ELF-1 (cell line): ENCODE measurements around the gene RPLP2.

Source experiments
- DNase-seq: peaks from one replicate; pipeline ENCODE4 v3.0.0-alpha.2; 2016; ENCODE audit warnings: low read depth, low spot score

The RPLP2 gene

GRCh38 chr11:773830-774229 lies 35.9 kb upstream of the RPLP2 start:
- no peak for DNase-seq

DNA sequence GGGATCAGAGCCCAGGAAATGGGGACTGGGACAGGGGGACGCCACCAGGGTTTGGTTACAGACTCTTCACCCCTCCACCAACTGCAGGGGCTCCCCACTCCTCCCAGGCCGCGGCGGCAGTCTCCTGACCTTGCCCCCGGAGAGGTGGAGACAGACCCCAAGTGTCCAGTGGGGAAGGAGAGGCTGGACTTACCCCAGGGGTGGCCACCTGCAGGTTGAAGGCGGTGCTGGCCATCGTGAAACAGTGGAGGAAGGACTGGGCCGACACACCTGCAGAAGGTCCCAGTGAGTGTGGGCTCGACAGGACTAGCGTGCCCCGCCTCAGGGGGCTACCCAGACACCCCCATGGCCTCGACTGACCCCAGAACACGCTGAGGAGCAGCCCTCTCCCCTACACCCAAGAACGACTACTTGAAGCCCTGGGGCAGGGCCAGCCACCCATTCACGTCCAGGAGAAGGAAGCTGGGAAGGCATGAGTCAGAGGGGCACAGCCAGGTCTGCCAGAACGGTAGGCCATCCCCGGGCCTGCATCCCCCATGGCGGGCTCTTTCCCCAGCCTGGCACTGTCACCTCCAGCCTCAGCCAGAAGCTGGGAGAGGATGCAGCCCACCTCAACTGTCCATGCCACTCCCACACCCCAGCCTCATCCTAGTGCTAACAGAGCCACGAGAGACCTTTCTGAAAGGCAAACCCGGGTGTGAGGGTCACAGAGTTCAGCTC lies 34.7 kb upstream of the RPLP2 start:
- no peak for DNase-seq

DNA sequence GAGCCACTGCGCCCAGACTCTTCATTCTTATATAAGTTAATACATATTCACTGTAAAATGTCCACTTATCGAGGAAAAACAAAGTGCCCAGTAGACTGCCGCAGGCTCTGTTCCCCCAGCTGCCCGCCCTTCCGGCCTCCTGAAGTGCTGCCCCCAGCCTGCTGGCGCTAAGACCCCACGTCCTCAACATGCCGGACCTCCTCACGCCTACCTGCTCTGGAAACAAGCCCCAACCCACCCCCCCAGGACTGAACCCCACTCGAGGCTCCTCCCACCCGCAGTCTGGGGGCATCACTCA lies 33.6 kb upstream of the RPLP2 start:
- DNase-seq, result no peak

- DNase-seq, result peak; percentile 71
Observed at GRCh38 chr11:776561-777287, 33.0 kb upstream of the RPLP2 start.

- peak; percentile 88 for DNase-seq
Observed at GRCh38 chr11:777288-778255, 32.2 kb upstream of the RPLP2 start, which contains the start of gene GATD1. Gene GATD1, minus strand, starts transcription at chr11:777487. Its CDS starts 25 bp downstream, at chr11:777462.

- DNase-seq, result no peak
Observed at GRCh38 chr11:778976-779954, 30.5 kb upstream of the RPLP2 start.

DNA sequence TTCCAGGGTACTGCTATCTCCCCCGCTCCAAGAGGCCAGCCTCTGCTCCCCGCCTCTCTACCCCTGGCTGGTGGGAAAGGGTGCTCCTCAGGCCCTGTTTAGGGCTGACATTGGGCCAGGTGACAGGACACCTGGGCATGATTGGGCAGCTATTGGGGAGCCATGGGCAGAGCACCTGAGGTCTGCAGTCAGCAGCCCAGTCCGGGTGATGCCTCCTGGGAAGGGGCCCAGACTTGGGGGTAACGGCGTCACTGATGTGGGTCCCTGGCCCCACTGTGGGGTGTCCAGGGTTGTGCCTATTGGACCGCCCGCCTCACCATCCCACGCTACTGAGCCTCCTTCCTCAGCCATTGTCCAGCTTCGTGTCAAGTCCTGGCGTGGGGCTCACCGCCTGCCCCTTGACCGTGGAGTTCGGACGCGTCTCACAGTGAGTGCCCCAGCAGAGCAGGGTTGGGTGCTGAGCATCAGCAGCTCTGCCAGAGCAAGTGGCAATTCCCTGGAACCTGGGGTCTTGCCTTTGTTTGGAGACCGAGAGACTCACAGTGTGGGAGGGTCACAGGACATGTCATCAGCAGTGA lies 29.7 kb upstream of the RPLP2 start:
- no peak for DNase-seq

DNA sequence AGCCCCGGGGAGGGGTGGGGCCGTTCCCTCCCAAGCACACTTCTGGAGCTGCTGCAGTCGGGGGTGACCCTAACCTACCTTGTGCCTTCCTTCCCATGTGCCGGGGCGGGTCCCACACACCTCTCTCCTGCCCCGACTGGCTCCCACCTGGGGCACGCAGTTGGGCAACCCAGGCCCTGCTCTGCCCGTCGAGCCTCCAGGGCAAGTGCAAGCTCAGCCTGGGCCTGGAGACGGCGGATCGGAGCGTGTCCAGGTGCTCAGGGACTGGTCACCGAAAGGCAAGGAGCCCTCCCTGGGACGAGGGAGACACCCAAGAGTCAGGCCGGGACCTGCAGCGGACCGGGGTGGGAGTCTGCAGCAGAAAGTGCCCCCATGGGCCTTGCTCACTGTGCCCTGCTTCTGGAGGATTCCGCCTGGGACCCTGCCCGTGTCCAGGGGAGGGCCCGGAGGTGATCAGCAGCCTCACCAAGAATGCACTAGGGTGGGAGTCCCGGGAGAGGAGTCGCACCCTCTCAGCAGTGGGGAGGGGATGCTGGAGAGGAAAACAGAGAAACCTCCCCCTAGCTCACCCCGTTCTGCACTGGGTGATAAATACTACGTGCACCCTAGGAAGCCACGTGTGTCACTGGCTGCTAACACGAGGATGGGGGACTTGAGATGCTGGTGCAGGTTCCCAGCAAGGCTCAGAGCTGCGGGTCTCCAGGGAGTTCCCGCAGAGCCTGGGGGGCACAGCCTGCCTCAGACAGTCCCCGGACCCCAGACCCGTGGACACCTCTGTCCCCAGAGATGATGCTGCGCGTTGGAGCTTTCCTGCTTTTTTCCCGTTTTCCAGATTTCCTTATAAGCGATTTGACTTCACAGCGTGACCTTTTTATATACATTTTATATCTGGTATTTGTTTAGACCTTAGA lies 27.2 kb upstream of the RPLP2 start:
- no peak for DNase-seq

DNA sequence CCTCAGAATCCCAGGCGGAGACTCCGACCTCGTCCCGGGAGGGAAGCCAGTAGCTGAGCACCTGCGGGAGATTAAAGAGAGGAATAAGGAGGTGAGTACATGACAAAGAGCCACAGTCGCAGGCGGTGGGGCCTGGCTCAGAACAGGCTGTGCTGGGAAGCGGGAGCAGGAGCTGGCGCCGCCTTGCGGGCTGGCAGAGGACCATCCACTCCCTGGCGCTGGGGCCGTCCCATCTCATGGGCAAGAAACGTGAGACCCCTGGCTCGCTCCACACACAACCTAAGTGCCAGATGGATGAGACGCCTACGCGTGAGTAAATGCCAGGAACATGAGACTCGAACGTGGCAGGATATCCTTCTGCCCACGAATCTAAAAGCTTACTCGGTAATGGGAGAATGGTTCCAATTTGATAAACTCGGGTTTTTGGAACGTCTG lies 26.2 kb upstream of the RPLP2 start:
- DNase-seq, result peak; percentile 96

- no peak for DNase-seq
Observed at GRCh38 chr11:786235-787083, 23.3 kb upstream of the RPLP2 start.

GRCh38 chr11:787084-787675 lies 22.6 kb upstream of the RPLP2 start:
- no peak for DNase-seq

DNA sequence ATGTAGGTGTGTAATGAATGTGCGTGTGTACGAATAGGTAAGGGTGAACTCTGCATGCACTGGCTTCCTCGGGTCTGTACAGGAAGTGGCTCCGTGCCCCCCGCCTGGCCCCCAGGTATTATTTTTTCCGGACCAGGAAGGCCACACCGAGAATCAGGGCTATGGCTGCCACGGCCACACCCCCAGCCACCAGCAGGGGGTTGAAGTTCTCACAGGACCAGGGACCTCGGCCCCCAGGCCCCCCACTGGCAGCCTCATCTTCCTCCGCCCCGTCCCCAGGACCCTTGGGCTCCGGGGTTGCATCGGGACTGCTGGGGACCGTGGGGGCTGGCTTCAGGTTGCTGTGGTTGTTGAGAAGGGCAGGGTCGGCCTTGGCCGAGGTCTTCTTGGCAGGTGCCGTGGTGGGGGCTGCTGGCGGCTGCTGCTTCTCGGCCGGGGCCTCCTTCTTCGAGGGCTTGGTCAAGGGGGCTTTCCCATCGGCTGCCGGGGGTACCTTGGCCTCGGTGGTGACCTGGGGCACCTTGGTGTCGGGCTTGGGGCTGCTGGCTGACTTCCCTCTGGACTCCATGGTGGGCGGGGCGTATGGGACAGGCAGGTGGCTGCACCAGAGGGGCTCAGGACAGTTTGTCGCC lies 21.6 kb upstream of the RPLP2 start:
- no peak for DNase-seq

DNA sequence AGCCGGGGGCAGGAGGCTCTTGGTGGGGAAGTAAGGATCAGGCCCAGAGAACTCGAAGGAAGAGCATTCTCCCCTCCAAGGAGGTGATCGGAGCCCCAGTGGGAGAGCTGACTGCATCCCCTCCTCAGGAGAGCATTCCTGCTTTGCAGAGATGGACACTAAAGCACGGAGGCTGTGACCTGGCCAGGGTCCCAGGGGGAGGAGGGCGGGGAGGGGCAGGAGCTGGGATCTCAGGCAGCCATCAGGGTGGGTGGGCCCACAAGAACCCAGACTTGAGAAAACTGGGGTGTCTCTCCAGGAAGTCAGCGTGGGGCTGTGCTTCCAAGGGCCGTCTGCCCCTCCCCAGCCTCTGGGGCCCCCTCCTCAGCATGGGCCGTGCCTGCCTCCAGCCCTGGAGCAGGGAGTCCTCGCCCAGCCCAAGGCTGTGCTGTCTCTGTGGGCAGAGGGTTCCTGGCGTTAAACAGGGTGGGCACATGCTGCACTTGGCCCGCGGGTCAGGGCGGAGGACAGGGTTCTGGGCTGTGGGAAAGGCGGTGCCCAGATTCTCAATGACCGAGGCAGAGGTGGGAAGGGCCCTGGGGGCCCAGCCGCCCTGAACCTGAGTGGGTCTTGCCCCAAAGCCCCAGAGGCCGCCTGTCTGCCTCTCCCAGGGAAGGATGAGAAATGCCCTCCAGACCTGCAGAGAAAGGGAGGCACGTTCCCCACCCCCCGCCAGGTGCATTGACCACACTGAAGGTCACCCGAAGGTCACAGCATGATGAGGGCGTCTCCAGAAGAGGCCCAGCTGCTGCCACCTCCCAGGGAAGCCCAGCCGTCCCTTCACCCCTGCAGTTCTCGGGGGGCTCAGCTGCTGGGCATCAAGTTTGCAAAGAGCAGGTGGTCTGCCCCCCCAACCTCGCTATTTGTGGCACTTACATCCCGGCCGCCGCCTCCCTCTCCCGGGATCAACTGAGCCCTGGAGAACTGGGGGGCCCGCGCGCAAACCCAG lies 20.5 kb upstream of the RPLP2 start:
- DNase-seq, result no peak

- DNase-seq, result no peak
Observed at GRCh38 chr11:789943-790342, 19.8 kb upstream of the RPLP2 start, which contains the start of gene CEND1. Gene CEND1, minus strand, starts transcription at chr11:790090. Its CDS starts 1,514 bp downstream, at chr11:788576.

DNA sequence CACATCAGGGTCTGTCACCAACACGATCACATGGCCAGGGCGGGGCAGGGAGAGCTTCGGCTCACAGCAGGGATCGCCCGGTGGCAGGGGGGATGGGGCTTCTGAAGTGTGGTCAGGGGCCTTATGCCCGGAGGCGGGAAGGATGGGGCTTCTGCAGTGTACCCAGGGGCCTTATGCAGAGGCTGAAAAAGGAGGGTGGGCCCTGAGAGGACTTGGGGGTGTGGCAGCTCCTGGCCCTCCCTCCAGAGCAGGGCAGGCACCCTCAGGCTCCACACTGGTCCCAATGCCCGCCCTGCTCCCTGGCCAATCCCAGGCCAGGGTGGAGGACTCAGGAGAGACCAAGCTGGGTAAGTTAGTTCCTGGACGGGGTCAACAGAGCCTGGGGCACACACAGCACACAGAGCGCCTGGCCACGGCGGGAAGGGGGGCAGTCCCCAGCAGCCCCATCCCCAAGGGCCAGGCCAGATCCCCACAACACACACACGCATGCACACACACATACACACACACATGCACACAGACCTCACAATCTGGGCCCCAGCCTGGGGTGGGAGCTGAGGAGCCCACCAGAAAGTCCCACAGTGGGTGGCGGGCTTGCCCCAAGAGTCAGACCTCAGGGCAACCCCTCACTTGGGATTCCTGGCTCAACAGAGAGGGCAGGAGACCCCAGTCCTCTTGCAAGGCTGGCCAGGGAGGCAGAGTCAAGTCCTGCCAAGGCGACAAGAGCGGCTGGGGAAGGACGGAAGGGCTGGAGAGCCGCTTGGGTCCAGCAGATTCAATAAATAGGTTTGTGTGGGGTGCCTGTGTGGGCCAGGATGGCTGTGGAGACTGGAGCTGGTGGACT lies 18.8 kb upstream of the RPLP2 start:
- peak; percentile 83 for DNase-seq
